Measurements from ENCODE around the gene PERCC1.

The PERCC1 gene

DNA sequence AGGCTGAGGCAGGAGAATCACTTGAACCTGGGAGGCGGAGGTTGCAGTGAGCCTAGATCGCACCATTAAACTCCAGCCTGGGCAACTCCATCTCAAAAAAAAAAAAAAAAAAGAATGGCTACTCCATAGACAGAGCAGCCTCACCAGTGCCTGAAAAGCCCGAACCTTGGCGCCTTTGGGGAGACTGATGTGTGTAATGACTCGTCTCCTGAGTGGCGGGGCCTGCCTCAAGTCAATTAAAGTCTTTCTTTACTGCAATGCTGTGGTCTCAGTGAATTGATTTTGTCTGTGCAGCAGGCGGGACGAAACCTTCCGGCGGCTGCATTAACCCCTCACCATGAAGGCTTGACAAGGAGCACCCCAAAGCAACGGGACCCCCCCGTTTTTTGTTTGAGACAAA is 6.8 kb upstream of the PERCC1 start:
- no peak for DNase-seq
- TF ChIP-seq POLR2A (IDR thresholded peaks at IDR 0.05; ENCODE audit: low read length) (no peak), GATA1 (IDR thresholded peaks at IDR 0.05; ENCODE audit: low read depth, low read length) (no peak)

DNA sequence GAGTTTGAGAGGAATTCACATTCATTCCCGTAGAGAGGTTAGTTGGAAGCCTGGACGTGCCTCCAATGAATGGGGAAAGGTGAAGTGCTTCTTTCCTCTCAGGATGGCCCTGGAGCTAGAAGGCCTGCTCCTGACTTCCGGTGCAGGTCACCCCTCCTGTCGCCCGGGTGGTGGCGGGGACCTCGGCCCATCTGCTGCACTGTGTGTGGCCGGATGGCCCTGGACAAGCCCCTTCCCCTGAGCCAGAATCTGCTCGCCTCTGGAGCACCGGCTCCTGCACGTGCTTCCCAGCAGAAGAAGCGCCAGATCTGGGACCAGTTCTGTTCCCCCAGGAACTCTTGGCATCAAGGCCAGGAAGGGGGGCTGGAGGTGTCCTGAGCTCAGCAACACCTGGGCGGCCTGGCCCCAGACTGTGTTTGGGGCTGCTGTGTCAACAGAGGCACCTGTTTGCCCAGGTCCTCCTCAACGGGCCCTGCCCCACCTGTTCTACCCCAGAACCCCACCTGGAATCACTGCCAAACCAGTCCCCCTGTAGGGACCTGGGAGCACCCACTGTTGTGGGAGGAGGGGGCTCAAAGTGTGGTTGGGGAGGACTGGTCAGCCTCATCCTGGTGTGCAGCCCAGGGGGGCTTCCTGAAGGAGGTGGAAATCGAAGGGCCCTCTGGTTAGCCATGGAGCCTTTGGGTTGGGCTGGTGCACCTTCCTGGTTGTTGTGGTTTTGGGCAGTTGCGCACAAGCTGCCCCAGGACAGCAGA is 5.1 kb upstream of the PERCC1 start:
- TF ChIP-seq GATA1 (IDR thresholded peaks at IDR 0.05; ENCODE audit: low read depth, low read length) (no peak), POLR2A (IDR thresholded peaks at IDR 0.05; ENCODE audit: low read length) (no peak)
- DNase-seq = no peak

DNA sequence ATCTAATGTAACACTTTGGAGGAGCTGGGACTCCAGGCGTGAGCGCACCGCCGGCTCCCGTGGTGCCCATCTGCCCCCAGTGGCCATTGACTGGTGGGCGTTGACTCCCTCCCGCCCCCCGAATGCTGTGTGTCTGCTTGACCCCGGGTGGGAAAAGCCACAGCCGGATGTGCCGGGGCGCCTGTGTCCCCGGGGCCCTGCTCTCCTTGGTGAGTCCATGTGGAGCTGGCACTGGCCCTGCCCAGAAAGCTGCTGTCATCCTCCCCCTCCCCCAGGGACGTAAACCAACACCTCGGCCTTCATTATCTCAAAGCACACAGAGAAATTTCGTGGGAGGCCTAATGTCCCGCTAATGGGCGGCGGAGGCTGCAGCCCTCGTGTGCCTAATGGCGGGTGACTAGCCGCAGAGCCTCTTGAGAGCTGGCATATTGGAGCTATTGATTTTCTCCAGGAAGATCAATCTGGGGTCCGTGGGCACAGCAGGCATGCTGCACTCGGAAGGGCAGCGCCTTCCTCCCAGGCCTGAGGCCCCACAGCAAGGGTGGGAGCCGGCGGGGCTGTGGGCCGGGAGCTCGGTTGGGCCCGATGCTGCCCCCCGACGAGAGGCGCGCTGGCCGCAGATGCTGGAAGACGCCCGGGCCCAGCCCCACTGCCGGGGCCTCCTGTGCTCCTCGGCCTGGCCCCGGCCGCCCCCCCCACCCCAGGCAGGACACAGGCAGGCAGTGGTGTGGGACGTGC is 4.0 kb upstream of the PERCC1 start:
- no peak for DNase-seq
- no peak for TF ChIP-seq POLR2A (IDR thresholded peaks at IDR 0.05; ENCODE audit: low read length)
- no peak for TF ChIP-seq GATA1 (IDR thresholded peaks at IDR 0.05; ENCODE audit: low read depth, low read length)

DNA sequence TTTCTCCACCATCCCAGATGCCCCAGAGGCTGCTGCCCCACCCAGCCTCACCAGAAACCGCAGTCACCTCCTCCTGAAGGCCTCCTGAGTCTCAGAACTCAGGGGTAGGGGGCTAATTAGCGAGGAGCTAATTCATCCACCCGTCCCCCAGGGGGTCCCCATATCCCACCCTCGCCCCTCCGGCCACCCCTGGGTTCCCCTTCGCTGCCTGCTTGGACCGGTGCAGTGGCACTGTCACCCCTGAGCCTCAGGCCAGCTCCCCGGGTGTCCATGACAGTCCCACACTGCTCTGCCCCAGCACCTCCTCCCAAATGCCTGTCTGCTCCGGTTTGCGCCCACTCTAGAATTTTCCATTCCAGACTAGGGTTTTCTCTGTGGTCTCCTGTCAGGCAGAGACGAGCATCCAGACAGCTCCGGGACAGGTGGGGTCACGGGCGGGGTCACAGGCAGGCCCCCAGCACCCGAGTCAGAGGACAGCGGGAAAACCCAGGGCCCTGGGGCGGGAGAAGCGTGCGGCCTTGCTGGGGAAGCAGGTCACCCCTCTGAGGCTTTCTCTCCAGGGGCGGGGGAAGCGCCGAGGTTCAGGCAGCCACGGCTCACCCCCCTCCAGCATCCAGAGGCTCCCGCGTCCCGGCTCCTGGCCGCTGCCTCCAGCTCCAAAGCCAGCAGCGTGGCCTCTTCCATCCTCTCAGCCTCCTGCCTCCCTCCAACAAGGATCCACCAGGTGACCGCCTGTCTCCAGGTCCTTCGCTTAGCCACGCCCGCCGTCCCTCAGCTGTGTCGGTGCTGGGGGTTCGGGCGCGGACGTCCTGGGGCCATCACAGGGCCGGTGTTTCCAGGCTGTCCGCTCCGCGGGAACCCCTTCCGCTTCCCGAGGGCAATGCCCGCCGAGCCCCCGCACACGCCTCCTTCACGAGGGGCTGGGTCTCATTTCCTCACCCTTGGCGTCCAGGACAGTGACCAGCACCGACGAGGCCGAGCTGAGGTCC is 3.1 kb upstream of the PERCC1 start:
- DNase-seq = no peak
- TF ChIP-seq GATA1 (IDR thresholded peaks at IDR 0.05; ENCODE audit: low read depth, low read length) = no peak

DNA sequence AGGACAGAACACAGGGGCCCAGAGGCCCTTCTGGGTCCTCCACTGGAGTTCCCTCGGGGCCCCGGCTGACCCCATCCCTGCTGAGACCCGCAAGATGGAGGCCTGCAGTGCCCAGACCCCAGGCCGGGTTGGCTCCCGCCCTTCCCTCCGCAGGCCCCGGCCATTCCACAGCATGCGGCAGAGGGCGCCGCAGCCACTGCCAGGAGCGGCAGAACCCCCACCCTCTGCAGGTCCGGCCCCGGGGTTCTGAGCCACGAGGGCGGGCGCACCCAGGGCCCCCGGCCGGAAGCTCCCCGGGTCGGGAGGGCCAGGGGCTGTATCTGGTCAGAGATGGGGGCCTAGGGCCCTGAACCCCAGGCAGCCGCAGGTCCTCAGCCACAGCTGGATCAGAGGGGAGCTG is 2.4 kb upstream of the PERCC1 start:
- no peak for TF ChIP-seq GATA1 (IDR thresholded peaks at IDR 0.05; ENCODE audit: low read depth, low read length)
- peak; percentile 57 to 62 for DNase-seq

DNA sequence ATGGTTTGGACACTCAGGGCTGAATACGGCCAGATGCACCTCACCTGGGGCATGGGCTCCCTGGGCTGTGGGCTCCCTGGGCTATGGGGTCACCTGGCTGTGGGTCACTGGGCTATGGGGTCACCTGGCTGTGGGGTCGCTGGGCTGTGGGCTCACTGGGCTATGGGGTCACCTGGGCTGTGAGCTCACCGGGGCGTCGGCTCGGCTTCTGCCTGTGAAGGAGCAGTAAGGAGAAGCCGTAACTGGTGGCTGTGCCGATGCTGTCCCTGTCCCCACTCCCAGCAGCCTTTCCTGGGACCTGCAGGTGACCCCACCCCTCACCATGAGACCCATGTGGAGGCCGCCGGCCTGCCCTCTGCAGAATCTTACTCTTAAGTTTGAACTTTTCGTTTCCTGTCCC is 1.9 kb upstream of the PERCC1 start:
- no peak for TF ChIP-seq POLR2A (IDR thresholded peaks at IDR 0.05; ENCODE audit: low read length)
- TF ChIP-seq GATA1 (IDR thresholded peaks at IDR 0.05; ENCODE audit: low read depth, low read length) = no peak
- DNase-seq = no peak

DNA sequence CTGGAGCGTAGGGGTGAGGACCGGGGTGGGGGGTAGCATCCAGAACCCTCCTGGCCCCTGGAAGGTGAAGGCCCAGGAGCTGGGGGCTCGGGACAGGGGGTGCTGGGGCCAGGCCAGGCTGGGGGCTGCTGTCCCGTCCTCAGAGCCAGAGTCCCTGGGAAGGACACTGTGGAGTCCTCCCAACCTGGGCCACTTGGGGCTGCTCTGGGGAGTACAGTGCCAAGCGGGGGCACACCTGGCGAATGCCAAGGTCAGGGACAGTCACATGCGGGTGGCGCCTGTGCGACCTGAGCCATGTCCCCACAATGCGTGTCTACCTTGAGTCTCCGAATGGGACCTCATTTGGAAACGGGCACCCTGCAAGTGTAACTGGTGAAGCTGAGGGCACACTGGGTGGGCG is 1.2 kb upstream of the PERCC1 start:
- no peak for TF ChIP-seq POLR2A (IDR thresholded peaks at IDR 0.05; ENCODE audit: low read length)
- no peak for TF ChIP-seq GATA1 (IDR thresholded peaks at IDR 0.05; ENCODE audit: low read depth, low read length)
- no peak for DNase-seq

DNA sequence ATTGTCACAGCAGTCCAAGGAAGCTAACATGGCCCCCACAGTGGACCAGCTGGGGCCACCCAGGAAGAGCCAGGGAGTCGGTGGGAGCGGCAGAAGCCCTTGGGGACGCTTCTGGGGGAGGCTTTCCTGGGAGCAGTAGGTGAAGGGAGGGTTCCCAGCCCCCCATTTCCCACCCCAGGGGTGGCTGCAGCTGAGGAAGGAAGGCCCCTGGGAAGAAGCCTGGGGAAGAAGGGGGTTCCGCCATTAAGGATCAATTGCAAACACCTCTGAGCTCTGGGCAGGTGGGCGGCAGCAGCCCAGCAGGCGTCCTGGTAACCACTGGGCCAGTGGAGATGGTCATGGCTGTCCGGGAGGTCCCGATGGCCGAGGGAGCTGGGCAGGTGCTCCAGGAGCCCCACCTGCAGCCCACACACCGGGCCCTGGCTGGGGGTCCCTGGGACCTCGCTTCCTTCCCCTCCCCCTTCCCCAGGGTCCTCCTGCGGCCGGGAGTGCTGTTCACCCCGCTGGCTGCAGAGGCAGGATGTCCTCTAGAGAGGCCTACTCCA is 592 bp upstream of the PERCC1 start:
- TF ChIP-seq POLR2A (IDR thresholded peaks at IDR 0.05; ENCODE audit: low read length) (no peak), GATA1 (IDR thresholded peaks at IDR 0.05; ENCODE audit: low read depth, low read length) (no peak)
- no peak for DNase-seq

DNA sequence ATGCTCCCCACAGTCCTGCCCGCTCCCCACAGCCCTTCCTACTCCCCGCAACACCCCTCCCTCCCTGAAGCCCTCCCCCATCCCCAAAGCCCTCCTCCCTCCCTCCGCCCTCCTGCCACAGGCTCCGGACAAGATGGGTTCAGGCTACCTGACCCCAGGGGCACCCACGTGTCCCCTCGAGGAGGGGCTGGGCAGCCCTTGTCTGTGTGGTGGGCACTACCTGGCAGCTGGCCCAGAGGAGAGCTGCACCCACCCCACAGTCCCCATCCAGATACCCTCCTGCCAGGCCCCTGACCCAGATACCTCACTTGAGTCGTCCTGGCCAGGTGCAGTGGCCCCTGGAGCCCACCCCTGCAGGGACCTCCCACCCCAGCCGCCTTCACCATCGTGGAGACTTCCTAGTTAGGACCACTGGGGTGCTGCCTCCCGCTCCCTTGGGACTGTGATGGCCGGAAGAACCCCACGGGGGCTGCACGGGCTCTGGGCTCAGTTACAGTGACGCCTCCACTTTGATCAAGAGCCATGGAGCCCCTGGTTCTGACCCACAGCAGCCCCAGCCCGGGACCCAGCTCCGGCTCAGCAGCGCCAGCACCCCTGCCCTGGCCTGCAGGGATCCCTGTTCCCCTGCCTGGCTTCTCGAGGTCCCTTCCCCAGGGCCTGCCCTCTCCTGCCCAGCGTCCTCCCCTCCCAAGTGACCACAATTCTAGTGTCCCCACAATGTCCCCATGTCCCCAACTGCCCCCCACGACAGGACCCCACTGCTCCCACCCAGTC is 806 bp downstream of the PERCC1 start:
- TF ChIP-seq POLR2A (IDR thresholded peaks at IDR 0.05; ENCODE audit: low read length) (no peak), GATA1 (IDR thresholded peaks at IDR 0.05; ENCODE audit: low read depth, low read length) (no peak)
- DNase-seq = no peak

DNA sequence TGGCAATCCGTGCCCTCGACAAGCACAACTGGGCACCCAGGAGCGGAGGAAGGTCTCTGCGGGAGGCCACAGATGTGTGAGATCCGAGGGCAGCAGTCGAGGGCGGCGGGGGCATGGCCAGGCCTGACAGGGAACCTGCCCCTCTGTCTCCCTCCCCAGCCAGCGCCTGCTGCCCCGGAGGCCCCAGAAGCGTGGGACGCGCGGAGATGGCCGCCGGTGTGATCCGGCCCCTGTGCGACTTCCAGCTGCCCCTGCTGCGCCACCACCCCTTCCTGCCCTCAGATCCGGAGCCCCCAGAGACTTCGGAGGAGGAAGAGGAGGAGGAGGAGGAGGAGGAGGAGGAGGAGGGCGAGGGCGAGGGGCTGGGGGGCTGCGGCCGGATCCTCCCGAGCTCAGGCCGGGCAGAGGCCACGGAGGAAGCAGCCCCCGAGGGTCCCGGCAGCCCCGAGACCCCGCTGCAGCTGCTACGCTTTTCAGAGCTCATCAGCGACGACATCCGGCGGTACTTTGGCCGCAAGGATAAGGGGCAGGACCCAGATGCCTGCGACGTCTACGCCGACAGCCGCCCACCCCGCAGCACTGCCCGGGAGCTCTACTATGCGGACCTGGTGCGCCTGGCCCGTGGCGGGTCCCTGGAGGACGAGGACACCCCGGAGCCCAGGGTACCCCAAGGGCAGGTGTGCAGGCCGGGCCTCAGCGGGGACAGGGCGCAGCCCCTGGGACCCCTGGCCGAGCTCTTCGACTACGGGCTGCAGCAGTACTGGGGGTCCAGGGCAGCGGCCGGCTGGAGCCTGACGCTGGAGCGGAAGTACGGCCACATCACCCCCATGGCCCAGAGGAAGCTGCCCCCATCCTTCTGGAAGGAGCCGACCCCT is 1.7 kb downstream of the PERCC1 start:
- TF ChIP-seq GATA1 (IDR thresholded peaks at IDR 0.05; ENCODE audit: low read depth, low read length) (no peak), POLR2A (IDR thresholded peaks at IDR 0.05; ENCODE audit: low read length) (no peak)
- no peak for DNase-seq

DNA sequence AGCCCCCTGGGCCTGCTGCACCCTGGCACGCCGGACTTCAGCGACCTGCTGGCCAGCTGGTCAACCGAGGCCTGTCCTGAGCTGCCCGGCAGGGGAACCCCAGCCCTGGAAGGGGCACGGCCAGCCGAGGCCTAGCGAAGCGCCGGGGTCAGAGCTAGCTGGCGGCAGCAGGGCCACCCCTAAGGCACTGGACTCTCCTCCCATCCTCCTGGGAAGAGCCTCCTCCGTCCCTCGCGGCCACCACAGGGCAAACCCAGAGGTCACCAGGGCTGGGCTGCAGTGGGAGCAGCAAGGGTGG is 2.3 kb downstream of the PERCC1 start:
- no peak for DNase-seq
- no peak for TF ChIP-seq POLR2A (IDR thresholded peaks at IDR 0.05; ENCODE audit: low read length)
- TF ChIP-seq GATA1 (IDR thresholded peaks at IDR 0.05; ENCODE audit: low read depth, low read length) = no peak

DNA sequence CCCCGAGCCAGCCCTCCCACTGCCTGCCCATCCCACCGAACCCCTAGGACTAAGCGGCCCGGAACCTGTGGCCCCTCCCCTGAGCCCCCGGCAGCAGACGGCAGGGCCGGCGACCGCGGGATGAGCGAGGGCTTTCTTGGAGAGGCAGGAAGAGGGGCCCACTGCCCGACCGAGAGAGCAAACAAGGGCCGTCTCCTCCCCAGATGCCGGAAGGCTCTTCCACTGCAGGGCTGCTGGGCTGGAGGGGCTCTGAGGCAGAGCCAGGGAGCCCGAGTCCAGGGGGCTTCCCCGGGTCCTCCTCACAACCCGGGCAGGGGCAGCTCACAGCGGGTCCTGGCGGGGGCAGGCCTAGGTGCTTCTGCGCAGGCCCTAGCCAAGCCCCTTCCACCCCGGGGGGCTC is 2.9 kb downstream of the PERCC1 start:
- DNase-seq = no peak
- no peak for TF ChIP-seq POLR2A (IDR thresholded peaks at IDR 0.05; ENCODE audit: low read length)
- no peak for TF ChIP-seq GATA1 (IDR thresholded peaks at IDR 0.05; ENCODE audit: low read depth, low read length)
